Suprapubic skin (tissue), 4 donors: Measurements from ENCODE around the gene RPL21. TPM values are rescaled to one million over a fixed set of nuclear protein-coding genes. Genes with fewer than 3 reads are reported as not detected.
"Not testable (repeated sequence)": the region's sequence is repeated elsewhere in the genome, so short reads cannot be mapped to it uniquely, and the experiment has no call there.

Experiments
- DNase-seq, 2 donors: peaks; one replicate each; pipeline ENCODE4 v3.0.0-alpha.2; 2019; ENCODE audit warnings: low spot score in 2 of 2
- H3K27ac ChIP-seq: fragments of 200-600 bp; sonication (generic); one replicate; pipeline ENCODE4 v1.5.1; 2019
- H3K27me3 ChIP-seq: fragments of 200-600 bp; sonication (generic); one replicate; pipeline ENCODE4 v1.5.1; 2019
- H3K36me3 ChIP-seq: fragments of 200-600 bp; sonication (generic); one replicate; pipeline ENCODE4 v1.5.1; 2019
- H3K4me1 ChIP-seq: fragments of 200-600 bp; sonication (generic); one replicate; pipeline ENCODE4 v1.5.1; 2019
- H3K4me3 ChIP-seq: fragments of 200-600 bp; sonication (generic); one replicate; pipeline ENCODE4 v1.5.1; 2019; ENCODE audit warnings: mild to moderate bottlenecking
- H3K9me3 ChIP-seq: fragments of 200-600 bp; sonication (generic); one replicate; pipeline ENCODE4 v1.5.1; 2019
- EP300 ChIP-seq: sonication (generic); formaldehyde crosslinking; IDR thresholded peaks from one replicate; pipeline ENCODE4 v1.6.1; 2017; ENCODE audit warnings: antibody characterized with exemption
- POLR2A ChIP-seq, 2 donors: fragments of 450-650 bp; IDR thresholded peaks; one replicate each; pipeline ENCODE4 v1.6.1; 2017; ENCODE audit warnings: antibody characterized with exemption in 2 of 2, mild to moderate bottlenecking in 2 of 2, moderate library complexity in 2 of 2
- POLR2AphosphoS5 ChIP-seq, 3 donors: sonication (generic); formaldehyde crosslinking; IDR thresholded peaks; one replicate each; pipeline ENCODE4 v1.6.1; 2017; ENCODE audit warnings: antibody characterized with exemption in 3 of 3
- WGBS: methylation state at CpG from one replicate; pipeline ENCODE4 v1.1.5; 2018; 5-methylcytosine and 5-hydroxymethylcytosine counted together
- total RNA-seq, 4 donors: library from RNA; depleted of rRNA; stranded (reverse); fragments of >200 nt; gene quantifications; one replicate each; pipeline ENCODE4 v1.1.0, GENCODE V29; 2016
- TF ChIP-seq, protein P1 (sequence below), 2 donors: fragments of 200-600 bp in 1 of 2; fragments of 450-650 bp in 1 of 2; sonication (generic) in 1 of 2; IDR thresholded peaks; one replicate each; pipeline ENCODE4 v1.5.1; 2016 to 2019; ENCODE audit warnings: antibody characterized with exemption in 2 of 2, mild to moderate bottlenecking in 1 of 2, moderate library complexity in 1 of 2

Gene RPL21
- total RNA-seq, 4 donors from 2014 or later = 337 to 951 (median 832) TPM

DNA sequence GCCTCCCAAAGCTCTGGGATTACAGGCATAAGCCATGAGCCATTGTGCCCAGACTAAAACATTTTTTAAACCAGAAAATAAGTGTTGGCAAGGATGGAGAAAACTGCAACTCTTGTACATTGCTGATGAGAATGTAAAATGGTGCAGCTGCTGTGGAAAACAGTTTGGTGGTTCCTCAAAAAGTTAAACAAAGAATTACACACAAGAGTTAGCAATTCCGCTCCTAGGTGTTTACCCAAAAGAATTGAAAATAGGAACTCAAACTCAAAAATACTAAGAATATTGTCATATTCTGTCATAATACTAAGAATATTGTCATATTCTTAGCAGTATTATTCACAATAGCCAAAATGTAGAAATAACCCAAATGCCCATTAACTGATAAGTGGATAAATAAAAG lies 40.1 kb upstream of the RPL21 start:
- Histone ChIP-seq H3K36me3 (no peaks in the 10 kb centered on the region), H3K9me3 (peaks cover 4% of the 10 kb centered on the region), H3K4me3 (no peak overlapping the region), H3K27me3 (no peaks in the 10 kb centered on the region), H3K27ac (no peak overlapping the region), H3K4me1 (no peaks in the 10 kb centered on the region)
- TF ChIP-seq EP300 = no peak
- 95% methylated on average over 1 of the region's 1 CpG for whole genome bisulfite sequencing
- no peak for DNase-seq

DNA sequence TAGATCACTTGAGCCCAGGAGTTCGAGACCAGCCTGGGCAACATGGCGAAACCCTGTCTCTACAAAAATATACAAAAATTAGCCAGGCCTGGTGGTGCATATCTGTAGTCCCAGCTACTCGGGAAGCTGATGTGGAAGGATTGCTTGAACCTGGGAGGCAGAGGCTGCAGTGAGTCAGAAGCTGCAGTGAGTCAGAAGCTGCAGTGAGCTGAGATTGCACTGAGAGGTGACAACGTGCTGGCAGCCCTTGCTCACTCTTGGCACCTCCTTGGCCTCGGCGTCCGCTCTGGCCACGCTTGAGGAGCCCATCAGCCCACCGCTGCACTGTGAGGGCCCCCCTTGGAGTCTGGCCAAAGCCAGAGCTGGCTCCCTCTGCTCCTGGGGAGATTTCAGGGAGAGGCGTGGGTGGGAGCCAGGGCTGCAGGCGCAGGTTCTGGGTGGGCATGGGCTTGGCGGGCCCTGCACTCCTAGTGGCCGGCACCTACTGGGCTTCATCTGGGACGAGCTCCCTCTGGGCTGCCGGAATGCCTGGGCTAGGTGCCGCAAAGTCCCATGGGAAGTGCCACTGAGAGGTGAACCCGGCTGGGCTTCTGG lies 39.5 kb upstream of the RPL21 start:
- WGBS = 91% methylated on average over 4 of the region's 17 CpGs

DNA sequence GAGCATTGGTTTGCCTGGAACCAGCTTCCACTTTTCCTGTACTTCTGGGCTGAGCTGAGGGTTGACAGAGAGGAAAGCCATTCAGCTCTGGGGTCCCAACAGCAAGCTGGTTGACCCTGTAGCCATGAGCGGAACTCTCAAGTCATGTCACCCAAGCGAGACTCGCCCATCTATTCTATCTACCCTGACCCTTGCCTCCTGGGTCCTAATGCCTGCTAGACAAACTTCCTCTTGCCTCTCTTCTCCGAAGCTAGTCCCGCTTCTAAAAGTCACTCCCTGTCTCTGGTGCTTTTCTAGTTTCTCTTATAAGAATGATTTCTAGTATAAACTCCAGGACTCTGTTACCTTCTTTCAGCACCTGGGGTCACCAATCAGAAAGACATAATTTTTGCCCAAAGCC lies 38.0 kb upstream of the RPL21 start:
- not testable (repeated sequence) for H3K4me3 ChIP-seq, H3K27ac ChIP-seq, H3K27me3 ChIP-seq, DNase-seq, H3K36me3 ChIP-seq, H3K4me1 ChIP-seq, H3K9me3 ChIP-seq
- WGBS = 96% methylated on average over 5 of the region's 5 CpGs

More for the DNA sequence above, 39.5 kb upstream of the RPL21 start:
- Histone ChIP-seq H3K4me3 (no peak overlapping the region), H3K4me1 (no peaks in the 10 kb centered on the region), H3K27ac (no peak overlapping the region), H3K27me3 (no peaks in the 10 kb centered on the region), H3K36me3 (no peaks in the 10 kb centered on the region), H3K9me3 (peaks cover 4% of the 10 kb centered on the region)
- no peak for DNase-seq
- TF ChIP-seq POLR2A (IDR thresholded peaks at IDR 0.05) (no peak), EP300 (no peak), POLR2AphosphoS5 (IDR thresholded peaks at IDR 0.05) (no peak)
- TF ChIP-seq, protein P1, sequence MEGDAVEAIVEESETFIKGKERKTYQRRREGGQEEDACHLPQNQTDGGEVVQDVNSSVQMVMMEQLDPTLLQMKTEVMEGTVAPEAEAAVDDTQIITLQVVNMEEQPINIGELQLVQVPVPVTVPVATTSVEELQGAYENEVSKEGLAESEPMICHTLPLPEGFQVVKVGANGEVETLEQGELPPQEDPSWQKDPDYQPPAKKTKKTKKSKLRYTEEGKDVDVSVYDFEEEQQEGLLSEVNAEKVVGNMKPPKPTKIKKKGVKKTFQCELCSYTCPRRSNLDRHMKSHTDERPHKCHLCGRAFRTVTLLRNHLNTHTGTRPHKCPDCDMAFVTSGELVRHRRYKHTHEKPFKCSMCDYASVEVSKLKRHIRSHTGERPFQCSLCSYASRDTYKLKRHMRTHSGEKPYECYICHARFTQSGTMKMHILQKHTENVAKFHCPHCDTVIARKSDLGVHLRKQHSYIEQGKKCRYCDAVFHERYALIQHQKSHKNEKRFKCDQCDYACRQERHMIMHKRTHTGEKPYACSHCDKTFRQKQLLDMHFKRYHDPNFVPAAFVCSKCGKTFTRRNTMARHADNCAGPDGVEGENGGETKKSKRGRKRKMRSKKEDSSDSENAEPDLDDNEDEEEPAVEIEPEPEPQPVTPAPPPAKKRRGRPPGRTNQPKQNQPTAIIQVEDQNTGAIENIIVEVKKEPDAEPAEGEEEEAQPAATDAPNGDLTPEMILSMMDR (IDR thresholded peaks at IDR 0.05) = no peak

DNA sequence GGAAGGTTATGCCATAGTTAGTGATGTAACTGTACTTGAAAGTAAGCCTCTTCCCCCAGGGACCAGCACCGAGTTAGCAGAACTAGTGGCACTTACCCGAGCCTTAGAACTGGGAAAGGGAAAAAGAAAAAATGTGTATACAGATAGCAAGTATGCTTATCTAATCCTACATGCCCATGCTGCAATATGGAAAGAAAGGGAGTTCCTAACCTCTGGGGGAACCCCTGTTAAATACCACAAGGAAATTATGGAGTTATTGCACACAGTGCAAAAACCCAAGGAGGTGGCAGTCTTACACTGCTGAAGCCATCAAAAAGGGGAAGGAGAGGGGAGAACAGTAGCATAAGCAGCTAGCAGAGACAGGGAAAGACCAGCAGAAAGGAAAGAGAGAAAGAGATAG lies 33.6 kb upstream of the RPL21 start:
- not testable (repeated sequence) for DNase-seq
- 76% methylated on average over 2 of the region's 2 CpGs for WGBS

DNA sequence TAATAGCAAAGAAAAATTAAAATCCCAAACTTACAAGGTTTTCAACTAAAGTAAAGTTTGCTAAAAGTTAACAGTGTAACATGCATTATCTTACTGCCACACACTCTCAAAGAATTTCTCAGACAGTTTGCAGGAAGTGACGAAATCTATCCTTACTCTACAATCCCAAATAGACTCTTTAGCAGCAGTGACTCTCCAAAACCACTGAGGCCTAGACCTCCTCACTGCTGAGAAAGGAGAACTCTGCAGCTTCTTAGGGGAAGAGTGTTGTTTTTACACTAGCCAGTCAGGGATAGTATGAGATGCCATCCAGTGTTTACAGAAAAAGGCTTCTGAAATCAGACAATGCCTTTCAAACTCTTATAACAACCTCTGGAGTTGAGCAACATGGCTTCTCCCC lies 32.5 kb upstream of the RPL21 start:
- not testable (repeated sequence) for H3K9me3 ChIP-seq, H3K4me1 ChIP-seq, H3K27ac ChIP-seq, H3K36me3 ChIP-seq, DNase-seq, H3K4me3 ChIP-seq, H3K27me3 ChIP-seq
- WGBS = 74% methylated on average over 1 of the region's 1 CpG

More for the DNA sequence above, 33.6 kb upstream of the RPL21 start:
- not testable (repeated sequence) for H3K27ac ChIP-seq, H3K36me3 ChIP-seq, H3K9me3 ChIP-seq, H3K4me3 ChIP-seq, H3K27me3 ChIP-seq, H3K4me1 ChIP-seq

DNA sequence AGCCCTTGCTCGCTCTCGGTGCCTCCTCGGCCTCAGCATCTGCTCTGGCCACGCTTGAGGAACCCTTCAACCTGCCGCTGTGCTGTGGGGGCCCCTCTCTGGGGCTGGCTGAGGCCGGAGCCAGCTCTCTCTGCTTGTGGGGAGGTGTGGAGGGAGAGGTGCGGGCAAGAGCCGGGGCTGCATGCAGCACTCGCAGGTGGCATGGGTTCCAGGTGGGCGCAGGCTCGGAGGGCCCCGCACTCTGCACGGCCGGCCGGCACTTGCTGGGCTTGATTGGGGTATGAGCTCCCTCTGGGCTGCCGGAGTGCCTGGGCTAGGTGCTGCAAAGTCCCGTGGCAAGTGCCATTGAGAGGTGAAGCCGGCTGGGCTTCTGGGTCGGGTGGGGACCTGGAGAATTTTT lies 31.7 kb upstream of the RPL21 start:
- Histone ChIP-seq H3K4me3 (no peak overlapping the region), H3K4me1 (no peaks in the 10 kb centered on the region), H3K36me3 (no peaks in the 10 kb centered on the region), H3K27me3 (no peaks in the 10 kb centered on the region), H3K27ac (no peak overlapping the region), H3K9me3 (peaks cover 5% of the 10 kb centered on the region)
- TF ChIP-seq POLR2A (IDR thresholded peaks at IDR 0.05) (no peak), POLR2AphosphoS5 (IDR thresholded peaks at IDR 0.05) (no peak), EP300 (no peak)
- TF ChIP-seq, protein P1 (IDR thresholded peaks at IDR 0.05) = no peak
- DNase-seq = peak in 1 of 2 donors; percentile 78
- WGBS = 100% methylated on average over 7 of the region's 19 CpGs

DNA sequence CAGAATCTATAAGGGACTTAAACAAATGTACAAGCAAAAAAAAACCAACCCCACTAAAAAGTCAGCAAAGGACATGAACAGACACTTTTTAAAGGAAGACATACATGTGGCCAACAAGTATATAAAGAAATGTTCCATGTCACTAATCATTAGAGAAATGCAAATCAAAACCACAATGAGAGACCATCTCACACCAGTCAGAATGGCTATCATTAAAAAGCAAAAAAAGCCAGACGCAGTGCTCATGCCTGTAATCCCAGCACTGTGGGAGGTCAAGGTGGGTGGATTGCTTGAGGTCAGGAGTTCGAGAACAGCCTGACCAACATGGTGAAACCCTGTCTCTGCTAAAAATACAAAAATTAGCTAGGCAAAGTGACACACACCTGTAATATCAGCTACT lies 29.3 kb upstream of the RPL21 start:
- 76% methylated on average over 2 of the region's 2 CpGs for WGBS
- not testable (repeated sequence) for H3K36me3 ChIP-seq, H3K4me1 ChIP-seq, H3K27ac ChIP-seq, H3K4me3 ChIP-seq, H3K27me3 ChIP-seq, DNase-seq, H3K9me3 ChIP-seq

DNA sequence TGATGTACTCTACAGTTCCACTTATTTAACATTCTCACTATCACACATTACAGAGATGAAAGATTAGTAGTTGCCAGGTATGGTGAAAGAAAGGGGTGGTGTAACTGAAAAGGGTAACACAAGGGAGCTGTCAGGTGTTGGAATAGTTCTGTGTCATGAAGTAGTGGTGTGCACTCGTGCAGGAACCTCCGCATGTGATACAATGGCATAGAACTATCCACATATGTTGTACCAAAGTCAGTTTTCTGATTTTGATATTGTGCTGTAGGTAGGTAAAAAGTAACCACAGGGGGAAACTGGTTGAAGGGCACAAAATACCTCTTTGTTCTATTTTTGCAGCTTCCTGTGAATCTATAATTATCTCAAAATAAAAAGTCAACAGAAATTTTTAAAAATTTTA lies 24.4 kb upstream of the RPL21 start:
- Histone ChIP-seq H3K4me3 (no peak overlapping the region), H3K4me1 (no peaks in the 10 kb centered on the region), H3K27ac (no peak overlapping the region), H3K27me3 (no peaks in the 10 kb centered on the region), H3K36me3 (no peaks in the 10 kb centered on the region), H3K9me3 (peaks cover under 1% of the 10 kb centered on the region)
- TF ChIP-seq POLR2AphosphoS5 (IDR thresholded peaks at IDR 0.05) (no peak), EP300 (no peak), POLR2A (IDR thresholded peaks at IDR 0.05) (no peak)
- TF ChIP-seq, protein P1 (IDR thresholded peaks at IDR 0.05) = no peak
- DNase-seq = no peak
- 91% methylated on average over 2 of the region's 2 CpGs for WGBS
